Measurements from ENCODE around the gene PAEP. TPM values are rescaled to one million over a fixed set of nuclear protein-coding genes. Genes with fewer than 3 reads are reported as not detected.

Gene PAEP
- total RNA-seq, 1 donor = not detected

- Histone ChIP-seq H3K27ac (ENCODE audit: low read depth, low read length) (no peak overlapping the region), H3K4me3 (ENCODE audit: insufficient read depth, low read length) (no peak overlapping the region), H3K9me3 (ENCODE audit: low read depth, low read length) (no peaks in the 10 kb centered on the region), H4K20me1 (ENCODE audit: insufficient read depth, low read length) (no peaks in the 10 kb centered on the region), H3K79me2 (ENCODE audit: insufficient read depth, low read length) (no peaks in the 10 kb centered on the region), H3K36me3 (ENCODE audit: insufficient read depth, low read length) (no peaks in the 10 kb centered on the region), H3K27me3 (ENCODE audit: insufficient read depth, low read length) (no peaks in the 10 kb centered on the region), H3K4me2 (ENCODE audit: insufficient read depth, low read length) (no peak overlapping the region), H3K4me1 (ENCODE audit: insufficient read depth, low read length) (no peaks in the 10 kb centered on the region), H2AFZ (ENCODE audit: low read length) (no peak overlapping the region)
- TF ChIP-seq CTCF (IDR thresholded peaks at IDR 0.05; ENCODE audit: extremely low read depth, low read depth, low read length) = no peak
- no peak for DNase-seq (ENCODE audit: insufficient read length, low spot score, missing footprints)
These were observed 5.0 kb downstream of the PAEP start for GRCh38 chr9:135566552-135566951.

- Histone ChIP-seq H3K4me2 (ENCODE audit: insufficient read depth, low read length) (no peak overlapping the region), H3K27me3 (ENCODE audit: insufficient read depth, low read length) (no peaks in the 10 kb centered on the region), H3K4me3 (ENCODE audit: insufficient read depth, low read length) (no peak overlapping the region), H3K79me2 (ENCODE audit: insufficient read depth, low read length) (no peaks in the 10 kb centered on the region), H3K9me3 (ENCODE audit: low read depth, low read length) (no peaks in the 10 kb centered on the region), H3K27ac (ENCODE audit: low read depth, low read length) (no peak overlapping the region), H2AFZ (ENCODE audit: low read length) (no peak overlapping the region), H3K4me1 (ENCODE audit: insufficient read depth, low read length) (no peaks in the 10 kb centered on the region), H3K36me3 (ENCODE audit: insufficient read depth, low read length) (no peaks in the 10 kb centered on the region), H4K20me1 (ENCODE audit: insufficient read depth, low read length) (no peaks in the 10 kb centered on the region)
- TF ChIP-seq CTCF (IDR thresholded peaks at IDR 0.05; ENCODE audit: extremely low read depth, low read depth, low read length) = no peak
- no peak for DNase-seq (ENCODE audit: insufficient read length, low spot score, missing footprints)
These were observed 5.8 kb downstream of the PAEP start for GRCh38 chr9:135567311-135567710.

GRCh38 chr9:135568026-135568425 lies 6.5 kb downstream of the PAEP start:
- H3K4me3 ChIP-seq (ENCODE audit: insufficient read depth, low read length) = no peak overlapping the region
- H4K20me1 ChIP-seq (ENCODE audit: insufficient read depth, low read length) = no peaks in the 10 kb centered on the region
- H3K4me2 ChIP-seq (ENCODE audit: insufficient read depth, low read length) = no peak overlapping the region
- no peak overlapping the region for H2AFZ ChIP-seq (ENCODE audit: low read length)
- no peaks in the 10 kb centered on the region for H3K9me3 ChIP-seq (ENCODE audit: low read depth, low read length)
- no peaks in the 10 kb centered on the region for H3K79me2 ChIP-seq (ENCODE audit: insufficient read depth, low read length)
- H3K36me3 ChIP-seq (ENCODE audit: insufficient read depth, low read length) = no peaks in the 10 kb centered on the region
- DNase-seq (ENCODE audit: insufficient read length, low spot score, missing footprints) = peak; percentile 25
- no peaks in the 10 kb centered on the region for H3K27me3 ChIP-seq (ENCODE audit: insufficient read depth, low read length)
- H3K27ac ChIP-seq (ENCODE audit: low read depth, low read length) = no peak overlapping the region
- no peaks in the 10 kb centered on the region for H3K4me1 ChIP-seq (ENCODE audit: insufficient read depth, low read length)
- no peak for TF ChIP-seq CTCF (IDR thresholded peaks at IDR 0.05; ENCODE audit: extremely low read depth, low read depth, low read length)

GRCh38 chr9:135570456-135570855 lies 8.9 kb downstream of the PAEP start:
- Histone ChIP-seq H3K4me1 (ENCODE audit: insufficient read depth, low read length) (no peaks in the 10 kb centered on the region), H2AFZ (ENCODE audit: low read length) (no peak overlapping the region), H3K4me2 (ENCODE audit: insufficient read depth, low read length) (no peak overlapping the region), H3K36me3 (ENCODE audit: insufficient read depth, low read length) (no peaks in the 10 kb centered on the region), H3K4me3 (ENCODE audit: insufficient read depth, low read length) (no peak overlapping the region), H3K9me3 (ENCODE audit: low read depth, low read length) (no peaks in the 10 kb centered on the region), H4K20me1 (ENCODE audit: insufficient read depth, low read length) (no peaks in the 10 kb centered on the region), H3K79me2 (ENCODE audit: insufficient read depth, low read length) (no peaks in the 10 kb centered on the region), H3K27ac (ENCODE audit: low read depth, low read length) (no peak overlapping the region), H3K27me3 (ENCODE audit: insufficient read depth, low read length) (no peaks in the 10 kb centered on the region)
- no peak for TF ChIP-seq CTCF (IDR thresholded peaks at IDR 0.05; ENCODE audit: extremely low read depth, low read depth, low read length)
- no peak for DNase-seq (ENCODE audit: insufficient read length, low spot score, missing footprints)

All from osteoblast (primary cell).